Measurements from ENCODE around the gene CACNA1C. TPM values are rescaled to one million over a fixed set of nuclear protein-coding genes. Genes with fewer than 3 reads are reported as not detected.

CACNA1C gene
- total and polyA plus RNA-seq, 2 donors (not counting 1 experiment from before 2014, with no cell fraction given) = 0.01 to 0.02 TPM

GRCh38 chr12:2608608-2608945 is 555.8 kb downstream of the CACNA1C start:
- no peak overlapping the region for H3K4me3 ChIP-seq (ENCODE audit: control extremely low read depth in 1 of 5, extremely low read depth in 1 of 5, insufficient read depth in 1 of 5, low read depth in 2 of 5, low read length in 4 of 5)
- POLR2A ChIA-PET = no interaction called here
- peaks cover 25% of the 10 kb centered on the region for H3K27me3 Mint-ChIP-seq
- no peaks in the 10 kb centered on the region for H3K9me3 Mint-ChIP-seq (ENCODE audit: insufficient read depth)
- H4K20me1 ChIP-seq (ENCODE audit: control insufficient read depth, insufficient read depth, low read length, poor library complexity, severe bottlenecking) = no peaks in the 10 kb centered on the region
- CTCF ChIA-PET = no interaction called here
- no peak overlapping the region for H3K27ac Mint-ChIP-seq
- H3K27me3 ChIP-seq (replicated peaks in 1 of 4; ENCODE audit: control extremely low read depth in 1 of 4, control insufficient read depth in 3 of 4, insufficient read depth in 4 of 4, low read length in 3 of 4) = peaks cover 0 to 5% (median 0%) of the 10 kb centered on the region in 4 experiments
- H2AFZ ChIP-seq (ENCODE audit: insufficient read depth, low read depth, low read length, poor library complexity, severe bottlenecking) = no peak overlapping the region
- no peaks in the 10 kb centered on the region for H3K4me1 Mint-ChIP-seq
- H3K4me2 ChIP-seq (replicated peaks; ENCODE audit: low read depth, low read length, poor library complexity, severe bottlenecking) = no peak overlapping the region
- peaks cover 0 to 3% (median 0%) of the 10 kb centered on the region in 3 donors for H3K9me3 ChIP-seq (ENCODE audit: control extremely low read depth in 1 of 3, control insufficient read depth in 2 of 3, insufficient read depth in 1 of 3, low read length in 2 of 3)
- no peak for ATAC-seq (ENCODE audit: low read depth)
- H3K9ac ChIP-seq (ENCODE audit: low read length) = no peak overlapping the region
- H3K27ac ChIP-seq (ENCODE audit: low read length in 2 of 2) = no peak overlapping the region
- WGBS (ENCODE audit: insufficient coverage) = 92% methylated on average over 11 of the region's 12 CpGs
- intact Hi-C loops (cut with micrococcal nuclease) = no loop called here
- TF ChIP-seq, protein P1, sequence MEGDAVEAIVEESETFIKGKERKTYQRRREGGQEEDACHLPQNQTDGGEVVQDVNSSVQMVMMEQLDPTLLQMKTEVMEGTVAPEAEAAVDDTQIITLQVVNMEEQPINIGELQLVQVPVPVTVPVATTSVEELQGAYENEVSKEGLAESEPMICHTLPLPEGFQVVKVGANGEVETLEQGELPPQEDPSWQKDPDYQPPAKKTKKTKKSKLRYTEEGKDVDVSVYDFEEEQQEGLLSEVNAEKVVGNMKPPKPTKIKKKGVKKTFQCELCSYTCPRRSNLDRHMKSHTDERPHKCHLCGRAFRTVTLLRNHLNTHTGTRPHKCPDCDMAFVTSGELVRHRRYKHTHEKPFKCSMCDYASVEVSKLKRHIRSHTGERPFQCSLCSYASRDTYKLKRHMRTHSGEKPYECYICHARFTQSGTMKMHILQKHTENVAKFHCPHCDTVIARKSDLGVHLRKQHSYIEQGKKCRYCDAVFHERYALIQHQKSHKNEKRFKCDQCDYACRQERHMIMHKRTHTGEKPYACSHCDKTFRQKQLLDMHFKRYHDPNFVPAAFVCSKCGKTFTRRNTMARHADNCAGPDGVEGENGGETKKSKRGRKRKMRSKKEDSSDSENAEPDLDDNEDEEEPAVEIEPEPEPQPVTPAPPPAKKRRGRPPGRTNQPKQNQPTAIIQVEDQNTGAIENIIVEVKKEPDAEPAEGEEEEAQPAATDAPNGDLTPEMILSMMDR (IDR thresholded peaks at IDR 0.05) = no peak
- no peak for TF ChIP-seq EZH2 (IDR thresholded peaks at IDR 0.05; ENCODE audit: borderline replicate concordance, insufficient read depth, low read depth, low read length, poor library complexity, severe bottlenecking)
- H3K4me3 Mint-ChIP-seq = no peak overlapping the region
- H3K79me2 ChIP-seq (ENCODE audit: control insufficient read depth, insufficient read depth, low read length) = no peaks in the 10 kb centered on the region
- H3K36me3 ChIP-seq (replicated peaks in 1 of 2; ENCODE audit: control extremely low read depth in 1 of 2, control insufficient read depth in 1 of 2, extremely low read depth in 1 of 2, insufficient read depth in 2 of 2, low read length in 1 of 2) = no peaks in the 10 kb centered on the region
- no peak for DNase-seq
- H3K4me1 ChIP-seq (ENCODE audit: control insufficient read depth in 2 of 2, insufficient read depth in 2 of 2, low read length in 2 of 2) = no peaks in the 10 kb centered on the region

GRCh38 chr12:2609020-2609419 is 556.2 kb downstream of the CACNA1C start:
- Mint-ChIP-seq H3K4me3 (no peak overlapping the region), H3K27me3 (peaks cover 25% of the 10 kb centered on the region), H3K4me1 (no peaks in the 10 kb centered on the region), H3K27ac (no peak overlapping the region), H3K9me3 (ENCODE audit: insufficient read depth) (no peaks in the 10 kb centered on the region)
- POLR2A ChIA-PET = no interaction called here
- peaks cover 0 to 7% (median 0%) of the 10 kb centered on the region in 4 experiments for H3K27me3 ChIP-seq (replicated peaks in 1 of 4; ENCODE audit: control extremely low read depth in 1 of 4, control insufficient read depth in 3 of 4, insufficient read depth in 4 of 4, low read length in 3 of 4)
- no peaks in the 10 kb centered on the region for H4K20me1 ChIP-seq (ENCODE audit: control insufficient read depth, insufficient read depth, low read length, poor library complexity, severe bottlenecking)
- H2AFZ ChIP-seq (ENCODE audit: insufficient read depth, low read depth, low read length, poor library complexity, severe bottlenecking) = no peak overlapping the region
- no peaks in the 10 kb centered on the region for H3K79me2 ChIP-seq (ENCODE audit: control insufficient read depth, insufficient read depth, low read length)
- ATAC-seq (ENCODE audit: low read depth) = no peak
- DNase-seq = no peak
- intact Hi-C loops (cut with micrococcal nuclease) = no loop called here
- H3K9me3 ChIP-seq (ENCODE audit: control extremely low read depth in 1 of 3, control insufficient read depth in 2 of 3, insufficient read depth in 1 of 3, low read length in 2 of 3) = peaks cover 0 to 3% (median 0%) of the 10 kb centered on the region in 3 donors
- H3K36me3 ChIP-seq (replicated peaks in 1 of 2; ENCODE audit: control extremely low read depth in 1 of 2, control insufficient read depth in 1 of 2, extremely low read depth in 1 of 2, insufficient read depth in 2 of 2, low read length in 1 of 2) = no peaks in the 10 kb centered on the region
- CTCF ChIA-PET = no interaction called here
- no peak overlapping the region for H3K9ac ChIP-seq (ENCODE audit: low read length)
- no peak overlapping the region for H3K4me3 ChIP-seq (ENCODE audit: control extremely low read depth in 1 of 5, extremely low read depth in 1 of 5, insufficient read depth in 1 of 5, low read depth in 2 of 5, low read length in 4 of 5)
- H3K4me1 ChIP-seq (ENCODE audit: control insufficient read depth in 2 of 2, insufficient read depth in 2 of 2, low read length in 2 of 2) = no peaks in the 10 kb centered on the region
- no peak overlapping the region for H3K4me2 ChIP-seq (replicated peaks; ENCODE audit: low read depth, low read length, poor library complexity, severe bottlenecking)
- TF ChIP-seq, protein P1 (IDR thresholded peaks at IDR 0.05) = no peak
- TF ChIP-seq EZH2 (IDR thresholded peaks at IDR 0.05; ENCODE audit: borderline replicate concordance, insufficient read depth, low read depth, low read length, poor library complexity, severe bottlenecking) = no peak
- WGBS (ENCODE audit: insufficient coverage) = 18% methylated on average over 12 of the region's 12 CpGs
- H3K27ac ChIP-seq (ENCODE audit: low read length in 2 of 2) = no peak overlapping the region

Data from B cell (primary cell).